Muscle layer of duodenum (tissue), 2 donors: ENCODE results near the gene TEDC1.
A peak's percentile ranks its signal among the peaks of the same experiment; 100 is the strongest.

Experiments
- H3K27ac ChIP-seq: one replicate; pipeline ENCODE4 v1.7.0; 2013; ENCODE audit warnings: mild to moderate bottlenecking, low read length
- H3K27me3 ChIP-seq: one replicate; pipeline ENCODE4 v1.7.0; 2013; ENCODE audit warnings: low read depth, mild to moderate bottlenecking, control low read depth, low read length
- H3K36me3 ChIP-seq, 2 donors: one replicate each; pipeline ENCODE4 v1.7.0; 2013; ENCODE audit warnings: low read length in 2 of 2, control low read depth in 1 of 2, mild to moderate bottlenecking in 1 of 2; ENCODE audit not compliant: insufficient read depth in 2 of 2, control insufficient read depth in 1 of 2
- H3K4me1 ChIP-seq, 2 donors: one replicate each; pipeline ENCODE4 v1.7.0; 2013; ENCODE audit warnings: low read length in 2 of 2, mild to moderate bottlenecking in 2 of 2, control low read depth in 1 of 2, moderate library complexity in 1 of 2; ENCODE audit not compliant: insufficient read depth in 2 of 2, control insufficient read depth in 1 of 2
- H3K4me3 ChIP-seq, 2 donors: one replicate each; pipeline ENCODE4 v1.7.0; 2013; ENCODE audit warnings: low read length in 2 of 2, low read depth in 1 of 2, mild to moderate bottlenecking in 1 of 2
- H3K9me3 ChIP-seq, 2 donors: one replicate each; pipeline ENCODE4 v1.7.0; 2013; ENCODE audit warnings: low read length in 2 of 2, control low read depth in 1 of 2, mild to moderate bottlenecking in 1 of 2; ENCODE audit not compliant: control insufficient read depth in 1 of 2
- donor health status: healthy.

The TEDC1 gene, protein sequence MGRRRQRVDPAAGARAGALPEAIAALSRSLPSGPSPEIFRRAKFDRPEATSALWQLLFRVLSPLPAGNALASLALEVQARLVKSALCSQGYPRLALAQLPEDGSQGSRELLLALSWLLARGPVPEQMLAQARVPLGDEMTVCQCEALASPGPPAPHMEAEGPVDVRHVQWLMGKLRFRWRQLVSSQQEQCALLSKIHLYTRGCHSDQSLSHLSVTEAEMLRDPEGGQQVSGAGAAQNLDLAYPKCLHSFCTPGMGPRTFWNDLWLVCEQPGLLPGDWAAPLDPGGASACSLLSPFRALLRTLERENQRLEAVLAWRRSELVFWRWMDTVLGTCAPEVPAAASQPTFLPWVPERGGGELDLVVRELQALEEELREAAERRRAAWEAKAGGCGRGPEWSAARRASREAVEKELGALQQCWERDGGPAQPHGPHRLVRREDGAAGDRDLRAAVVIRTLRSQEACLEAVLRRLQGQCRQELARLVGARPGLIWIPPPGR

DNA sequence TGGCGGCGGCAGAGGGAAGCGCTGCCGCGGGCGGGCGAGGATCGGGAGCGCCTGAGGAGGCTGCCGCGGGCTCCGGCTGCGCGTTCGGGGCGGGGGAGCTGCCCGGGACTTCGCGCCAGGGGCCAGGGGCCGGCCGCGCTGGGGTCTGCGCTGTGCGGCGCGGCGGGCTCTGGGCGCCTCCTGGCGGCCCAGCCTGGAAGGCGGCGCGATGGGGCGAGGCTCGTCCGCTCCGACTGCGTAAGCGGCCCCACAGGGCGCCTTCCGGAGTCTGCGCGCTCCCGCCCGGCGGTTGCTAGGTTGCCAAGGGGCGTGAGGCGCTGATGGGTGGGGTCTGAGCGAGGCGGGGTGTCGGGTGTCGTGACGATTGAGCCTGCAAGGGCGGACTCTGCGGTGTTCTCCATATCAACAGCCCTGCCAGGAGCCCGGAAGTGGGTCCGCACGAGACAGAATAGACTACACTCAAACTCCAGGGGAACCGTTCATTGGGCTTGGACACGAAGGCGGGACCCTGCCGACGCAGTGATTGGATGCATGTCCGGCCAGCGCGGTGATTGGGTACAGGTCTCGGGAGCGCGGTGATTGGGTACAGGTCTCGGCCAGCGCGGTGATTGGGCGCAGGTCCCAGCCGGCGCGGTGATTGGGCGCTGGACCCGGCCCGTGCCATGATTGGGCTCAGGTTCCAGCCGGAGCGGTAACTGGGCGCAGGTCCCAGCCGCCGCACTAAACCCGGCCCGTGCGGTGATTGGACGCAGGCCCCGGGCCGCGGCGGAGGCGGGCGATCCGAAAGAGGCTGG is at the start of gene TEDC1:
TSS of gene TEDC1 (plus strand) at position 675 of the 794 bp plus-strand sequence. CDS start 130 bp downstream, outside the sequence.
- Histone ChIP-seq H3K4me3 (peak within 1 kb of the TSS; percentile 34 to 90), H3K27ac (peak within 1 kb of the TSS; percentile 31), H3K4me1 (peaks cover 0 to 45% of the 10 kb centered on the region in 2 donors), H3K36me3 (no peaks in the 10 kb centered on the region), H3K9me3 (no peaks in the 10 kb centered on the region), H3K27me3 (no peaks in the 10 kb centered on the region)

GRCh38 chr14:105442125-105442524 is 48.9 kb upstream of the TEDC1 start:
- Histone ChIP-seq H3K36me3 (peaks cover 0 to 19% of the 10 kb centered on the region in 2 donors), H3K27me3 (no peaks in the 10 kb centered on the region), H3K4me1 (peaks cover 0 to 8% of the 10 kb centered on the region in 2 donors), H3K27ac (no peak overlapping the region), H3K9me3 (no peaks in the 10 kb centered on the region), H3K4me3 (no peak overlapping the region)

DNA sequence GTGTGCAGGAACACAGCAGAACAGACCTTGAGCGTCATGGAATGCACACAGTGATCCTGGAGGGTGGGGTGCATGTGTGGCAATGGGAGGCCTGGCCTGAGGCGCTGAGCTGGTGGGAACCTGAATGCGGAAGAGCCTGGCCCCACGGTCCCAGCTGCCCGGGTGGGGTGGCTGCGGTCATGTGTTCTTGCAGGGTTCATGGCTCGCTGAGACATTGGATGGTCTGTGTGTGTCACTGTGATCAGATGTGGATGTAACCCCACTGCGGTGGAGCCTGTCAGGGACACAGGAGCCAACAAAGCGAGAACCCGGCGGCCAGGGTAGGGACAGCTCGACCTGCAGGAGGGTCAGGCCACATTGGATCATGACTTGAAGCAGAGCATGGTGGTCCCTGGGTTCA is 48.2 kb upstream of the TEDC1 start:
- Histone ChIP-seq H3K4me3 (no peak overlapping the region), H3K9me3 (no peaks in the 10 kb centered on the region), H3K4me1 (peaks cover 0 to 4% of the 10 kb centered on the region in 2 donors), H3K27ac (no peak overlapping the region), H3K36me3 (peaks cover 0 to 19% of the 10 kb centered on the region in 2 donors), H3K27me3 (no peaks in the 10 kb centered on the region)

DNA sequence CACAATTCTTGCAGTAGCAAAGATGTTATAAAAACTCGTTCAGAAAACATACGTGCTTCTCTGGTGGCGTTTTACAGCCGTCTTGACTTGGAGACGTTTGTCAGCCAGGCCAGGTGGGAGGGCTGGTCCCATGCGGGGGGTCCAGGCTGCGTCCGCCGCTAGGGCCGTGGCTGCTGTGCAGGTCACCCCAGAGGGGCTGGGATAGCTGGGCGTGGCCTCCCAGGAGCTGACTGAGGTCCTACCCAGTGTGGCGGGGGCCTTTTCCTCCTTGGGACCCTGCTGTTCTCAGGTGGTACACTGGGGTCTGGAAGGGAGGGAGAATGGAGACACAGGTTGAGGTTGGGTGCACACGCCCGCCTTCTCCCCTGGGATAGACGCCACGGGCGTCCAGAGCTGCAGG is 46.2 kb upstream of the TEDC1 start:
- no peak overlapping the region for H3K27ac ChIP-seq

DNA sequence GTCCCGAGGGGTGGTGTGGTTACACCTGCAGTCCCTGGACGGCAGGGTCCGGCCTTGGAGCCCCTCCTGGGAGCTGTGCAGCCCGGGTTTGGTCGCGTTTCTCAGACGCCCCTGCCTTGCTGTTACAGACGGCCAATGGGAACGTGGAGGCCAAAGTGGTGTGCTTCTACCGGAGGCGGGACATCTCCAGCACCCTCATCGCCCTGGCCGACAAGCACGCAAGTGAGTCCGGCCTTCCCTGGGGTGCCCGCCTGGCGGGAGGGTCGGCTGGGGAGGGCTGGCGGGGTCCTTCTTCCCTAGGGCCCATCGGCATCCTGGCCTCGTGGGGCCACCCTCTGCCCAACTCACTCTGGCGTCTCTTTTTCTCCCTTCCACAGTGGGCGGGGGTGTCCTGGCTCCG is 45.8 kb upstream of the TEDC1 start:
- no peaks in the 10 kb centered on the region for H3K27me3 ChIP-seq
- H3K27ac ChIP-seq = no peak overlapping the region
- no peak overlapping the region for H3K4me3 ChIP-seq
- H3K36me3 ChIP-seq = peaks cover 0 to 20% of the 10 kb centered on the region in 2 donors
- peaks cover 0 to 11% of the 10 kb centered on the region in 2 donors for H3K4me1 ChIP-seq
- no peaks in the 10 kb centered on the region for H3K9me3 ChIP-seq

More for the DNA sequence above, 46.2 kb upstream of the TEDC1 start:
- H3K27me3 ChIP-seq = no peaks in the 10 kb centered on the region
- H3K9me3 ChIP-seq = no peaks in the 10 kb centered on the region
- H3K36me3 ChIP-seq = peaks cover 0 to 20% of the 10 kb centered on the region in 2 donors
- H3K4me3 ChIP-seq = no peak overlapping the region
- peaks cover 0 to 11% of the 10 kb centered on the region in 2 donors for H3K4me1 ChIP-seq

- Histone ChIP-seq H3K27ac (no peak overlapping the region), H3K9me3 (no peaks in the 10 kb centered on the region), H3K4me1 (peaks cover 0 to 11% of the 10 kb centered on the region in 2 donors), H3K4me3 (no peak overlapping the region), H3K36me3 (peaks cover 5 to 29% of the 10 kb centered on the region in 2 donors), H3K27me3 (no peaks in the 10 kb centered on the region)
Measured at GRCh38 chr14:105445901-105446845, 44.9 kb upstream of the TEDC1 start.

DNA sequence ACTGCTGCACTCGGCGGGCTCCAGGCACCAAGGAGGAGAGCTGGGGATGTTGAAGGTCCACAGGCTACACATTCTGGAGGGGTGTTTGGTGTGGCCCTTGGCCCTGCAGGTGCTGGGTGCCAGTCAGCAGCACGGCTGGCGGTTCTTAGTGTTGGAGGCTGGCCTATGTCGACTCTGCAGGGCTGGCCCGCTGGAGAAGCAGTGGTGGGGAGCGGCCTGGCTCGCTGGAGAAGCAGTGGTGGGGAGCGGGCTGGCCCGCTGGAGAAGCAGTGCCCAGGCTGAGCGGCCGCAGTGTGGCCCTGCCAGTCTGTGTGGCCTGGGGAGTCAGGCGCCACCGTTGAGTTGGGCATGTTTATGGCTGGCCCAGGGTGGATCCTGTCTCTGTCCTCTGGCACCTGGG is 44.1 kb upstream of the TEDC1 start:
- Histone ChIP-seq H3K27me3 (no peaks in the 10 kb centered on the region), H3K4me1 (peaks cover 0 to 11% of the 10 kb centered on the region in 2 donors), H3K36me3 (peaks cover 7 to 32% of the 10 kb centered on the region in 2 donors), H3K9me3 (no peaks in the 10 kb centered on the region), H3K4me3 (no peak overlapping the region), H3K27ac (no peak overlapping the region)

DNA sequence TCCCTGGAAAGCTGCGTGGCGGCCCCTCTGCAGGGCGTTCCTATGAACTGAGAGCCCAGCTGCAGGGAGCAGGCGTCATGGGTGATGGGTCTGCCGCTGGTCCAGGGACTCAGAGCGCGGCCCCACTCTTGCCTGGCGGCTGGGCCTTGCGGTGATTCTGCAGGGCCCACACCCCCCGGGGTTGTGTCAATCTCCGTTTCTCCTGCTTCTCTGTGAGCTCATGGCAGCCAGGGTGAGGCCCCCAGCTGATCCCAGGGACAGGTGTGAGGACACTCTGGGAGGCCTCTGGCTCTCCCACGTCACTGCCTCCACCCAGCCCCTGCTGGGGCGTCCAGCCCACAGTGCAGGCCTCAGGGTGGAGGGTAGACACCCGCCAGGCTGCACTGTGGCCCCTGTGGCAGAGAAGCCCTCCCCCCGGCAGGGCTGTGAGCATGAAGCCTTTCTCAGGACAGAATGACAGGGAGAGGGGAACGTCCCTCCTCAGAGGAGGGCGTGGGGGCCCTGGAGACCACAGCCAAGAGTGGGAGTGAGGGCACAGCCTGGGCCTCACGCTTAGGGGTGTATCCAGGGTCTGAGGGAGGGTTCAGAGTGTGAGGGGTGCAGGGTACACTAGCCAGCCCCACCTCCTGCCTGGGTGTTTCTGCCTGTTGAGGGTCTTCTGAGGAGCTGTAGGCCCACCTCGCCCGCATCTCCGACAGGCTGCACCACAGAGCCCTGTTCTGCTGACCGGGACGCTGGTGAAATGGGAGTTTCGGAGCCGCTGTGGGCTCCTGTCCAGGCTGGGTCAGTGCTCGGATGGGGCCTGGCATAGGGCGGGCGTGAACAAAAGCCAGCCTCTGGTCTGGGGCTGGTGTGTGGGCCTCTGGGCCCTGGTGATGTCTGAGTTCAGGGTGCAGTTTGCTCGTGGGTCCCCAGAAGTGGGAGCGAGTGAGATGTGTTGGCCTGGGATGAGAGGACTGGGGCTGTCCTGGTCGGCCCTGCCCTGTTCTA is 43.1 kb upstream of the TEDC1 start:
- H3K27me3 ChIP-seq = no peaks in the 10 kb centered on the region
- H3K36me3 ChIP-seq = peaks cover 7 to 26% of the 10 kb centered on the region in 2 donors
- no peak overlapping the region for H3K4me3 ChIP-seq
- H3K27ac ChIP-seq = no peak overlapping the region
- peaks cover 0 to 11% of the 10 kb centered on the region in 2 donors for H3K4me1 ChIP-seq
- no peaks in the 10 kb centered on the region for H3K9me3 ChIP-seq

GRCh38 chr14:105448706-105449111 is 42.3 kb upstream of the TEDC1 start:
- H3K27me3 ChIP-seq = no peaks in the 10 kb centered on the region
- H3K9me3 ChIP-seq = no peaks in the 10 kb centered on the region
- peaks cover 0 to 11% of the 10 kb centered on the region in 2 donors for H3K4me1 ChIP-seq
- H3K4me3 ChIP-seq = no peak overlapping the region
- H3K27ac ChIP-seq = no peak overlapping the region
- peaks cover 7 to 22% of the 10 kb centered on the region in 2 donors for H3K36me3 ChIP-seq
